K562 (cell line): ENCODE measurements around the gene PPCDC. TPM values are rescaled to one million over a fixed set of nuclear protein-coding genes. Genes with fewer than 3 reads are reported as not detected.

Experiments used
- BCOR ChIP-seq: fragments of 450-650 bp; IDR thresholded peaks from 2 replicates; pipeline ENCODE4 v1.6.1; 2016
- CBFA2T2 ChIP-seq: fragments of 450-650 bp; conservative IDR thresholded peaks from 2 replicates; pipeline ENCODE4 v1.6.1; 2017; ENCODE audit warnings: mild to moderate bottlenecking
- CC2D1A ChIP-seq: fragments of 450-650 bp; IDR thresholded peaks from 2 replicates; pipeline ENCODE4 v1.6.1; 2017; ENCODE audit warnings: mild to moderate bottlenecking
- CCNT2 ChIP-seq: IDR thresholded peaks from 2 replicates; pipeline ENCODE4 v1.6.1; 2011; ENCODE audit warnings: borderline replicate concordance, low read depth, mild to moderate bottlenecking, moderate library complexity, mixed read lengths, low read length; ENCODE audit not compliant: insufficient read length; ENCODE audit errors: extremely low read depth
- COPS2 ChIP-seq: fragments of 450-650 bp; conservative IDR thresholded peaks from 2 replicates; pipeline ENCODE4 v1.6.1; 2016; ENCODE audit warnings: mild to moderate bottlenecking, moderate library complexity
- CREBBP ChIP-seq: IDR thresholded peaks from one replicate; pipeline ENCODE4 v1.6.1; 2012; ENCODE audit warnings: low read depth, mild to moderate bottlenecking, control low read depth, inconsistent platforms, low read length
- ELF2 ChIP-seq: fragments of 250-450 bp; sonication (Bioruptor Pico); IDR thresholded peaks from 2 replicates; pipeline ENCODE4 v1.5.0; 2021; ENCODE audit warnings: mild to moderate bottlenecking
- HOXB6 ChIP-seq: fragments of 250-450 bp; sonication (Bioruptor Pico); IDR thresholded peaks from 2 replicates; pipeline ENCODE4 v1.5.1; 2022; ENCODE audit warnings: mild to moderate bottlenecking, borderline replicate concordance
- KDM2B ChIP-seq: fragments of 250-450 bp; sonication (Bioruptor Pico); IDR thresholded peaks from 2 replicates; pipeline ENCODE4 v1.8.0; 2021; ENCODE audit warnings: mild to moderate bottlenecking, moderate library complexity
- RFX5 ChIP-seq: IDR thresholded peaks from 2 replicates; pipeline ENCODE4 v1.6.1; 2011; ENCODE audit warnings: low read depth, mild to moderate bottlenecking, improper control_type of control experiment, low read length
- SMAD3 ChIP-seq: fragments of 450-650 bp; formaldehyde crosslinking; conservative IDR thresholded peaks from 2 replicates; pipeline ENCODE4 v1.4.0; 2020; ENCODE audit warnings: mild to moderate bottlenecking
- SP1 ChIP-seq: sonication (generic); formaldehyde crosslinking; IDR thresholded peaks from 2 replicates; pipeline ENCODE4 v1.8.1; 2022; ENCODE audit warnings: mild to moderate bottlenecking, missing genetic modification reagents
- SP2 ChIP-seq: IDR thresholded peaks from 2 replicates; pipeline ENCODE4 v1.6.1; 2011; ENCODE audit warnings: mild to moderate bottlenecking, low read depth, low read length, moderate library complexity; ENCODE audit not compliant: poor library complexity, severe bottlenecking; ENCODE audit errors: extremely low read depth
- SREBF2 ChIP-seq: sonication (generic); formaldehyde crosslinking; IDR thresholded peaks from 2 replicates; pipeline ENCODE4 v1.4.0; 2020; ENCODE audit warnings: mild to moderate bottlenecking, missing genetic modification reagents
- TAF1 ChIP-seq: IDR thresholded peaks from 2 replicates; pipeline ENCODE4 v1.6.1; 2011; ENCODE audit warnings: mild to moderate bottlenecking, low read length, moderate library complexity; ENCODE audit not compliant: insufficient read depth, control insufficient read depth, severe bottlenecking; ENCODE audit errors: extremely low read depth
- ZNF561 ChIP-seq: fragments of 450-650 bp; formaldehyde crosslinking; conservative IDR thresholded peaks from 2 replicates; pipeline ENCODE4 v1.4.0; 2020; ENCODE audit warnings: mild to moderate bottlenecking, moderate library complexity
- ZNF699 ChIP-seq: fragments of 250-450 bp; sonication (Bioruptor Pico); IDR thresholded peaks from 2 replicates; pipeline ENCODE4 v1.8.0; 2021; ENCODE audit warnings: mild to moderate bottlenecking, moderate library complexity; ENCODE audit not compliant: insufficient replicate concordance
- ZNF830 ChIP-seq: fragments of 250-450 bp; sonication (Bioruptor Pico); IDR thresholded peaks from 2 replicates; pipeline ENCODE4 v1.5.0; 2021; ENCODE audit warnings: mild to moderate bottlenecking
- polyA plus RNA-seq, 8 experiments: library from polyadenylated mRNA; depleted of rRNA in 4 of 8; stranded (reverse) in 5 of 8; unstranded in 3 of 8; fragments of >200 nt; fragmentation: Nextera tagmentation in 2 of 8; fragmentation: Illumina TruSeq in 1 of 8; extraction: Ambion mirVana in 2 of 8; extraction: Trizol in 1 of 8; gene quantifications; 2 replicates each; pipeline versions ENCODE4 v1.2.1 to v1.2.3, GENCODE V29; 2011 to 2014; ENCODE audit warnings: inconsistent platforms in 1 of 8, missing spikeins in 1 of 8
- total RNA-seq, 7 experiments: library from RNA; depleted of rRNA in 6 of 7; stranded (reverse); fragments of >200 nt in 6 of 7; fragmentation: Illumina TruSeq in 2 of 7; extraction: Trizol in 2 of 7; gene quantifications; 2 replicates each; pipeline versions ENCODE4 v1.2.1 to v1.2.3, GENCODE V29; 2011 to 2021; ENCODE audit warnings: low replicate concordance in 1 of 7
- TF ChIP-seq, protein P1 (sequence below): fragments of 450-650 bp; IDR thresholded peaks from 2 replicates; pipeline ENCODE4 v1.6.1; 2016
- TF ChIP-seq, protein P2 (sequence below), 3 experiments: fragments of 200-800 bp in 1 of 3; sonication (Bioruptor generic) in 1 of 3; sonication (generic) in 1 of 3; formaldehyde crosslinking in 1 of 3; IDR thresholded peaks; 2 replicates each; pipeline versions ENCODE4 v1.6.1 to v1.8.0; 2016 to 2022; ENCODE audit warnings: mild to moderate bottlenecking in 2 of 3, missing compliant biosample characterization in 2 of 3, missing genetic modification characterization in 2 of 3, missing genetic modification reagents in 1 of 3
- TF ChIP-seq, protein P3 (sequence below): fragments of 250-450 bp; sonication (Bioruptor Pico); IDR thresholded peaks from 2 replicates; pipeline ENCODE4 v1.8.0; 2021; ENCODE audit warnings: mild to moderate bottlenecking, moderate library complexity
- TF ChIP-seq, protein P4 (sequence below): fragments of 250-450 bp; sonication (Bioruptor Pico); IDR thresholded peaks from 2 replicates; pipeline ENCODE4 v1.5.0; 2022; ENCODE audit warnings: mild to moderate bottlenecking

The PPCDC gene
- total and polyA plus RNA-seq, 9 of the 15 experiments (the other 6 are each of a cell fraction or from before 2014, with no cell fraction given): 10.9 to 53.6 (median 16.7) TPM

DNA sequence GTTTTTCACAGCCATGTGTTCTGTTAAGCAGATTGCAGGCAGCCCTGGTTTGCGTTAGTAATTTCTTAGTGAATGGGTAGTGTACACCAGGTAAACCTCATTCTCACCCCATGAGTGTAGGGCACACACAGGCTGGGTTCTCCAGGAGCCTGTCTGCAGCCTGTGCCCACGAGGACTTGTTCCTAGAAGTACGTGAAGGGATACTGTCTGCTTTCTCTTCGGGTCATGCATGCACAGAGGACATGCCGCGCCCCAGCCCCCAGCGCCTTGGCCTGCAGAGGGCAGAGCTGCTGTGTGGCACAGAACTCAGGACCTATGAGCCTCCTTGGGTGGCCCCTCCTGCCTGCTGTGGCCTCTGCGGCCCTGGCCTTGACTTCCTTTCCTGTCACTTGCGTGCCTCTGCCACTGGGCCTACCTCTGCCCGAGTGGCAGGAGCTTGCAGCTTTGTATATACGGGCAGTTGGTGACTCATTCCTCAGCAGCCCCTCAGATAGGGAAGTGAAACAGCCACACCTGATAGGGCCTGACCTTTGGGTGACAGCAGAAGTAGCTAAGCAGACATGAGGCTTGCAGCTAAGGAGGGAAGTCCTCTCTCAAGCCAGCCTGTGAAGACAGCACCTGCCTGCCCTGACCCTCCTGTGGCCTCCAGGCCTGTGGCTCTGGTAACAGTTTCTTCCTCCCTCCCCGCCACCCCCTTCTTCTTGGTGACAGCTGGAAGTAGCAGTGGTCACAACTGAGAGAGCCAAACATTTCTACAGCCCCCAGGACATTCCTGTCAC, 19.5 kb downstream of the PPCDC start (continued):
- TF ChIP-seq COPS2 (no peak), RFX5 (peak; percentile 88), CCNT2 (no peak), SP1 (CRISPR knock-in tag) (no peak), CC2D1A (no peak), BCOR (no peak), TAF1 (peak; percentile 13), ZNF830 (no peak), SP2 (no peak), KDM2B (CRISPR knock-in tag) (no peak), CBFA2T2 (peak; percentile 35; the same call in 1 of the 2 replicates), ZNF699 (CRISPR knock-in tag) (no peak), ZNF561 (CRISPR knock-in tag) (no peak), HOXB6 (no peak), SREBF2 (CRISPR knock-in tag) (no peak), CREBBP (no peak), ELF2 (peak; percentile 66; the same call in 1 of the 2 replicates), SMAD3 (CRISPR knock-in tag) (no peak)
- TF ChIP-seq, protein P1, sequence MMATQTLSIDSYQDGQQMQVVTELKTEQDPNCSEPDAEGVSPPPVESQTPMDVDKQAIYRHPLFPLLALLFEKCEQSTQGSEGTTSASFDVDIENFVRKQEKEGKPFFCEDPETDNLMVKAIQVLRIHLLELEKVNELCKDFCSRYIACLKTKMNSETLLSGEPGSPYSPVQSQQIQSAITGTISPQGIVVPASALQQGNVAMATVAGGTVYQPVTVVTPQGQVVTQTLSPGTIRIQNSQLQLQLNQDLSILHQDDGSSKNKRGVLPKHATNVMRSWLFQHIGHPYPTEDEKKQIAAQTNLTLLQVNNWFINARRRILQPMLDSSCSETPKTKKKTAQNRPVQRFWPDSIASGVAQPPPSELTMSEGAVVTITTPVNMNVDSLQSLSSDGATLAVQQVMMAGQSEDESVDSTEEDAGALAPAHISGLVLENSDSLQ: peak; percentile 84
- TF ChIP-seq, protein P2, sequence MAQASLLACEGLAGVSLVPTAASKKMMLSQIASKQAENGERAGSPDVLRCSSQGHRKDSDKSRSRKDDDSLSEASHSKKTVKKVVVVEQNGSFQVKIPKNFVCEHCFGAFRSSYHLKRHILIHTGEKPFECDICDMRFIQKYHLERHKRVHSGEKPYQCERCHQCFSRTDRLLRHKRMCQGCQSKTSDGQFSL (CRISPR knock-in tag; IDR thresholded peaks at IDR 0.05): no peak; the same call in 1 of the 2 replicates
- TF ChIP-seq, protein P2 (tag; IDR thresholded peaks at IDR 0.05): no peak
- TF ChIP-seq, protein P3, sequence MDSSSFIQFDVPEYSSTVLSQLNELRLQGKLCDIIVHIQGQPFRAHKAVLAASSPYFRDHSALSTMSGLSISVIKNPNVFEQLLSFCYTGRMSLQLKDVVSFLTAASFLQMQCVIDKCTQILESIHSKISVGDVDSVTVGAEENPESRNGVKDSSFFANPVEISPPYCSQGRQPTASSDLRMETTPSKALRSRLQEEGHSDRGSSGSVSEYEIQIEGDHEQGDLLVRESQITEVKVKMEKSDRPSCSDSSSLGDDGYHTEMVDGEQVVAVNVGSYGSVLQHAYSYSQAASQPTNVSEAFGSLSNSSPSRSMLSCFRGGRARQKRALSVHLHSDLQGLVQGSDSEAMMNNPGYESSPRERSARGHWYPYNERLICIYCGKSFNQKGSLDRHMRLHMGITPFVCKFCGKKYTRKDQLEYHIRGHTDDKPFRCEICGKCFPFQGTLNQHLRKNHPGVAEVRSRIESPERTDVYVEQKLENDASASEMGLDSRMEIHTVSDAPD (CRISPR knock-in tag): no peak
- TF ChIP-seq, protein P4, sequence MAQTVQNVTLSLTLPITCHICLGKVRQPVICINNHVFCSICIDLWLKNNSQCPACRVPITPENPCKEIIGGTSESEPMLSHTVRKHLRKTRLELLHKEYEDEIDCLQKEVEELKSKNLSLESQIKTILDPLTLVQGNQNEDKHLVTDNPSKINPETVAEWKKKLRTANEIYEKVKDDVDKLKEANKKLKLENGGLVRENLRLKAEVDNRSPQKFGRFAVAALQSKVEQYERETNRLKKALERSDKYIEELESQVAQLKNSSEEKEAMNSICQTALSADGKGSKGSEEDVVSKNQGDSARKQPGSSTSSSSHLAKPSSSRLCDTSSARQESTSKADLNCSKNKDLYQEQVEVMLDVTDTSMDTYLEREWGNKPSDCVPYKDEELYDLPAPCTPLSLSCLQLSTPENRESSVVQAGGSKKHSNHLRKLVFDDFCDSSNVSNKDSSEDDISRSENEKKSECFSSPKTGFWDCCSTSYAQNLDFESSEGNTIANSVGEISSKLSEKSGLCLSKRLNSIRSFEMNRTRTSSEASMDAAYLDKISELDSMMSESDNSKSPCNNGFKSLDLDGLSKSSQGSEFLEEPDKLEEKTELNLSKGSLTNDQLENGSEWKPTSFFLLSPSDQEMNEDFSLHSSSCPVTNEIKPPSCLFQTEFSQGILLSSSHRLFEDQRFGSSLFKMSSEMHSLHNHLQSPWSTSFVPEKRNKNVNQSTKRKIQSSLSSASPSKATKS (CRISPR knock-in tag): no peak
